Prostate gland (tissue), 2 donors: Measurements from ENCODE around the gene SPATA18.

Experiments
- CTCF ChIP-seq, 4 experiments: fragments of 200-600 bp in 2 of 4; fragments of 450-650 bp in 2 of 4; sonication (generic) in 2 of 4; IDR thresholded peaks; 1 replicate in 3 of 4; 2 replicates in 1 of 4; pipeline ENCODE4 v1.5.1; 2016 to 2019; ENCODE audit warnings: antibody characterized with exemption in 4 of 4, mild to moderate bottlenecking in 2 of 4, moderate library complexity in 2 of 4
- POLR2A ChIP-seq: fragments of 450-650 bp; IDR thresholded peaks from one replicate; pipeline ENCODE4 v1.6.1; 2016; ENCODE audit warnings: antibody characterized with exemption, mild to moderate bottlenecking
- POLR2AphosphoS5 ChIP-seq: sonication (generic); formaldehyde crosslinking; IDR thresholded peaks from one replicate; pipeline ENCODE4 v1.6.1; 2017; ENCODE audit warnings: antibody characterized with exemption

GRCh38 chr4:52058275-52058674 lies 7.2 kb downstream of the SPATA18 start:
- no peak for TF ChIP-seq CTCF (IDR thresholded peaks at IDR 0.05)
- no peak for TF ChIP-seq POLR2A
- TF ChIP-seq POLR2AphosphoS5, result no peak
